ENCODE measurements around the gene WWOX.

- no peak for TF ChIP-seq CTCF (IDR thresholded peaks at IDR 0.05)
- TF ChIP-seq POLR2A (IDR thresholded peaks at IDR 0.05): no peak
These were observed 692.5 kb downstream of the WWOX start for GRCh38 chr16:78791926-78792325.

Measured in right lobe of liver (tissue), 4 donors.